Measurements from ENCODE around the gene MBTPS1.

Gene MBTPS1

DNA sequence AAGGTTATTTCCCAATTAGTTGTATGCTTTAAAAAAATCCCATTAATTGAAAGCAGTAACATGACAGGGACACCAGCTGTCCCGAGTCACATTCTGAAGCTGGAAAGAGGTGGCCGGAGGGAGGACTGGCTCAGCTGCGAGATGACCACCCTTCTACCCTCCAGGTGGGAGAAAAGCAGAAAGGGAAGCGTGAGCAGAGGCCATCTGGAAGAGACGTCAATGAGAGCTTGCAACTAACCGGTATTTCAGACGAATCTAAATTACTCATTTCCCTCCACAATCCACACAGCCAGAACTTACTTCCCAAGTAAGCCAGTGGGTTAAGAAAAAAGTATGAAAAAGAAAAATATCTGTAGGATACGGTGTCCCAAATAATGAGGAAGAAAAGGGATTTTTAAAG, 45.6 kb downstream of the MBTPS1 start:
- no peak for DNase-seq

DNA sequence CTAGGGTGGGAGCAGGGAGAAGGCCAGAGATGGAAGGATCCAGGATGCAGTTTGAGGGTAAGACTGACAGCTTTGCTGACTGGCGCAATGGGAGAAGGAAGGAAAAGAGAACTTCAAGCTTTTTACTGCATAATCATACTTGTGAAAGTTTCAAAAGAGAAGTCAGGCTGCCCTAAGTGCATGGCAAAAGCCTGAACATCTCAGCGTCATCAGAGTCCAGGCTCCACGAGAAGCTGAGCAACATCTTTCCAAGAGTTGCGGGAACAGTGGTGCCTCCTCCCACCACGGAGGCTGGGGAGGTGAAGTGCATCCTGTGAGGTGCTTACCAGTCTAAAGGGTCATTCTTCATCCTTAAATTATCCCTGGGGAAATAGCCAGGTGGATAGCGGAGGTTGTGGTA, 47.2 kb downstream of the MBTPS1 start:
- DNase-seq, result no peak

DNA sequence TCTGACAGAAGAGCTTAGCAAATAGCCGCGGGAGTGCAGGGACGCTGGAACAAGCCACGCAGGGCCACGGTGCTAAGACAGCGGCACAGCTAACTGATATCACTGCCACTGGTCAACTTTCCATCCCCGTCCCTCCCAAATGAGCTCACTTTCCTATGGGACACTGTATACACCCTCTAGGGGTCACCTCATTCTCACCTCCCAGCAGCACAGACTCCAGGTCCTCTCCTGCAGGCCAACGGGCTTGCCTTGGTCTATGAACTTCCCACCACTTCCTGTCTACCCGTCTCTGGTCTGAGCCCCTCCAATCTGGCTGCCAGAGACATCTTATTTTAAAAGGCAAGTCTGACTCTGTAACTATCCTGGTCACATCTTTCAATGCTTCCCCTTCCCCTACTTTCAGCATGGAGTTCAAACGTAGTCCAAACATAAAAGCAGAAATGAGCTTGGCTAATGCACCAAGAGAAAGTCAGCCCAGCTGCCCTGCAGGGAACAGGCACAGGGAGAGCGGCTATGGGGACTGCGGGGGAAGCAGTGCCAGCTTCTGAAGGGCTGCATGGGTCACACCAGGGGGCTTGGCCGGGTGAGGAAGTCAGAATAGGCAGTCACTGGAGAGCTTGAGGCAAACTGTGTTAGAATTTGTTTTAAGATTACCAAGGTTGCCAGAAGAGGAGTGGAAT, 47.8 kb downstream of the MBTPS1 start:
- DNase-seq, result no peak

DNA sequence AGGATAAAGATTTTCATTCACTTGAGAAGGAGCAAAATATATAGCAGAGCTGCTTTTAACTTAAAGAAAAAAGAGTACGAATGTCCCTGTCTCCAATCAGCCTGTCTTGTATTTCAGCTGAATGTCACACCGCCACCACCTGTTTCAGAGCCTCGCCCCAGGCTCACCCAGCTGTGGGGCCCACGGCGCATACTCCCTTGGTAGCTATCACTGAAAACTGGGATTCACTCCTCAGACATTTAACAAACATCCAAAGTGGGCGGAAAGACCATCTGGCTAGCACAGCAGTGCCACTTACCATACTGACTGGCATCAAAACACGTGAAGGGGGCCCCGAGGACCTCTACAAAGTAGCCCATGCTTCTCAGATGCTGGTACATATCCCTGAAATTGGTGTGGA, 48.7 kb downstream of the MBTPS1 start:
- DNase-seq, result no peak

DNA sequence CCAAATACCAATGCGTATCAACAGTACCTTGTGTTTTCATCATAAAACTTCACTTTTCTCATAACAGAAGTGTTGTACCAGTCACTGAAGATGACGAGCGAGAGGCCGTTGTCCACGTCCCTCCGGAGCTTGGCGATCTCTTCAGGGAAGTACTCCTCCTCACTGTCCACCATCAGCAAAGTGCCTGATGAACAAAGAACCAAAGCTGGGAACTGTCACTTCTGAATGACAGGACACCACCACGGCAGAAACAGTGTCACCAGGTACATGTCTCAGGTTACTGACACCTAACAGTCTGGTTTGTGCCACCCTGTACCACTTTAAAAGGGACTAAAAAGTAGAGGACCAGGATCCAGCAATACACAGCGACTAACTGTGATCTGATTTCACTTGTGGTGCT, 49.1 kb downstream of the MBTPS1 start:
- DNase-seq, result no peak

DNA sequence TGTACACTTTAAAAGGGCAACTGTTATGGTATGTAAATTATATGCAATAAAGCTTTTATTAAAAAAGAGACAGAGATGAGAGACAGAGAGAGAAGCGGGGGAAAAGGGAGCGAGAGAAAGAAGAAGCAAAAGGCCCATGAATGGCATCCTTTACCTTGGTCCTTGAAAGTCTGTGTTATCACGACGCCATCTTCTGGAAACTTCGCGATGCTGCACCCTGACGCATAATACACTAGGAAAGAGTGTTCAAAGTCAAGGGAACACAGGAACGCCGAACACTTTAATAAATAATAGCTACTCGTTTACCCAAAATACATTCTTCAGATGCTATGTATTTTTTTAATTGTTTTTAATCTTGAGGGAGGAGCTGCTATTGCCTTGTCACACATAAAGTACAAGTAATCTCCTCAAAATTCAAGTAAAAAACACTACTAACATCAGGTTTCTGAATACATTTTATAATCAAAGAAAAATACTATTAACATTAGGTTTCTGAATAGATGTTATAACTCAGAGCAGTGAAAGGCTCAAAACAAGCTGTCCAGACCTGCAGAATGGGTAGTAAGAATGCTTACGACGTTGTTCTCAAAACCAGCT, 51.1 kb downstream of the MBTPS1 start:
- DNase-seq, result peak; percentile 60 to 81

DNA sequence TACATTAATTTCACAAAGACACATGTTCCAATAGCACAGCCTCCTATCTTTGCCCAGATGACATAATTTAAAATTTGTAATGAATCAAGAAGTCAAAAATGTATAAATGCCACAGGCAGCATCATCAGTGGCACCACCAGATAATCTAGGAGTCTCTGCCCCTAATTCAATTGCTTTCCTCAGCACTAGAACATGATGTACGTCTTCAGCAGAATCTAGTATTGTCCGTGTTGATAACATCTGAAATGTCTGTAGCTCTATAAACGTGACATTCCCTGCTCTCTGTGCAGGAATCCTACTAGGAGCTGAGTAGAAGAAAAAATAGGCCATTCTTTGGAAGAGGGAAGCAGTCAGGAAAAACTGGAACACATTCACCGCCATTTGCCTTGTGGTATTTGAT, 52.8 kb downstream of the MBTPS1 start:
- DNase-seq, result no peak

DNA sequence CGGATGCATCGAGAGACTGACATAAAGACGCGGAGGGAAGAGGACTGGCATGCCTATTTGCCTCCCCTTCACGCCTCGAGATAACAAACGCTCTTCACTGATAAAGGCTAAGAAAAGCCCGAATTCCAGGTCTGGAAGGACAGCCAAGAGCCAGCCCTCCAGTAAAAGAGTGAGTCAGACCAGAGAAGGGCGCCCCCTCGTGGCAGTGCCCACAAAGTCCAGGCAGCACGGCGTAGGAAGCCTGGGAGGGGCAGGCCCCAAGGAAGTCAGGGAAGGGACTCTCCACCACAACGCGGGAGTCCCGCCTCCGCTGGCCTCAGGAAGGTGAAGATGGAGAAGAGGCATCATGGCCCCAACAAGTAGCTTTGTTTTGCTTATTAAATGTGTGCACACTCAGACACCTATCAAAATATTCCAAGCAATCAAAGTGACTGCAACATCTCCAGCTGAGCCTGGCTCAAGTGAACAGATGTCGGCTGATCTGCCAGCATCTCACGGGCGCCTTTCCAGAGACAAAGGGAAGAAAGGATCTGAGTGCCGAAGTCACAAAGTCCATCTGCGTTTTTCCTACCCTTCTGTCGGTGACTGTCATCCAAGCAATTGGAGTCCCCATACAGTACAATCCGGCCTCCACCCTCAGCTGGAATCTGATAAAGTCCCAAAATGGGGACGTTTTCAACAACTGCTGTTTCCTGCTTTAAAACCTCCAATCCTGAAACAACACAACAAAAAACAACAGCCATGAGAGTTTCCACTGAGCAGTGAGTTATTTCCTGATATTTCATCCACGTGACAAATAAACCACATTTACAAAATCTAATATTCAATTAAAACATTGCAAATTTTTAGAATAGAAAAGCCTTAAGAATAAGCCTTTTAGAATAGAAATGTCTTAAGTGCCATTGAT, 53.8 kb downstream of the MBTPS1 start:
- DNase-seq, result peak; percentile 63 to 70

DNA sequence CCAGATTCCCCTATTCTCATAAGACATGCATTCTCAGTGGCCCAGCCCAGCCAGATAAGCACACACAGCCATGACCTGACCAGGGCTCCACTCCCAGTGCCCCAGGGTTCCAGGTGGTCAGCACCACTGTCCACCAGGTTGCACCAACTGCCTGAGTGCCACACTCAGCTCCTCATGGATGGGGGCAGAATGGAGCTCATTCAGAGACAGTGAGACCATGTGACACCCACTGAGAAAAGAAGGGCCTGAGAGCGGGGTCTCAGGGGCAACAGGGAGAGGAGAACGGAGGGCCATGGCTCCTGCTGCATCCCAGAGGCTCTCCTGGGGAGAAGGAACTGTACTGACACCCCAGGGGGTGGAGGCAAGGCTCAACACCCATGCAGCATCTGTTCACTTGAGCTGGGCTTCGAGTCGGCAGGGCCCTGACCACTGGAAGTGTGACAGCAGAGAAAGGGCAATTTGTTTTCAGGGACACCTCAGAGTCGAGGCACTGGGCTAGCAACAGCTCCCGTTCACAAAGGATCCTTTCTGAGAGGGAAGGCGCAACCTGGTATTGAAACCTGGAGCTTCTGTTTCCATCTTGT, 55.4 kb downstream of the MBTPS1 start:
- no peak for DNase-seq

DNA sequence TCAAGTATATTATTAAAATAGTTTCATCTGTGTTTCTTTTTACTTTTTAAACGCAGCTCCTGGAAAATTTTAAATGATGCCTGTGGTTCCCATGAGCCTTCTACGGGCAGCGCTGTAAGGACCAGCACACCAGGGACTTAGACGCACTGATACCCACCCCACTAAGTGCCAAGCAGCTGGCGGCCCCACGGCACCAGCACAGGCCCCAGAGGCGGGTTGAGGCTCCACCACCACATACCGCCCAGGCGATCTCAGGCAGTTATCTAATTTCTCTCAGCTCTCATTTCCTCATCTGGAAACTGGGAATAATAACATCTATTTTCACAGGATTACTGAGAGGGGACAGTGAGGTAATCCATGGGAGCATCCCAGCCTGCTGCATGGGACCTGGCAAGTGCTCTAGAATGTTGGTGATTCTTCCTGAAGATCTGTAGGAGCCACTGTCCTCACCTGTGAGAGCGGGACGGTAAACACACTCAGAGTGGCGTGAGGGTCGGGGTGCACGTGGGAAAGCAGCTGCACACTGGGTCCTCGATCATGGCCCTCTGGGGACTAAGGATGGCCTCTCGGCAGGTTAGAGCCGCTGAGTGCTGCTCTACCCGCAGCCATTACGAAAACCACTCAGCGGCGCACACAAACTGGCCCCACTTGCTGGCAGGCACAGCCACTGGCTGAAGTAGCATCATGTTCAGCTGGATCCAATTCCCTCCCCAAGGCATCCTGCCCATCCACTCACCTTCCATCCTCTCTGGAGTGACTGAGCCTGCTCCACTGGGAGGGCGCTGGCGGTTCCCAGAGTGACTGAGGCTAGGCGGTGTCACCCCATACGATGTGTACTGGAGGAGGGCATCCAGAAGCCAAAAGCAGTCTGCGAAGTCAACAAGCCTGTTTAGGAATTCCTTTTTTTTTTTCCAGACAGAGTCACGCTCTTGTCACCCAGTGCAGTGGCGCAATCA, 56.5 kb downstream of the MBTPS1 start:
- no peak for DNase-seq

DNA sequence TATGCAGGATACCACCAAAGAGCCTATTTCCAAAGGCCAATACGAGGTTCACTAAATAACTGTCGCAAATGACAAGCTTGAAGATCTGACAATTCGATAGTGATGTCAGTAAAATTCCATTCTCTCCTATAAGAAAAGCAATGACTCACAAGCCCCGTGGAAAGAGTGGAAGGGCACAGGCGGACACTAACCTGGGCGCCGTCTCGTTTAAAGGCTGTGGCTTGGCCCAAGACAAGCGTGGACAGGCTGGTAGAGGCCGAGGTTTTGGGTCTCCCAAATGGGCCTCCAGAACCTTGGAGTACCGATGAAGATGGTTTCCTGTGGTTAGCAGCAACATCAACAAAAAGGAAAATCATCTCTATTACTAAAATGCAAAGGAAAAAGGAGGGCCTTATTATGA, 57.6 kb downstream of the MBTPS1 start:
- DNase-seq, result no peak

DNA sequence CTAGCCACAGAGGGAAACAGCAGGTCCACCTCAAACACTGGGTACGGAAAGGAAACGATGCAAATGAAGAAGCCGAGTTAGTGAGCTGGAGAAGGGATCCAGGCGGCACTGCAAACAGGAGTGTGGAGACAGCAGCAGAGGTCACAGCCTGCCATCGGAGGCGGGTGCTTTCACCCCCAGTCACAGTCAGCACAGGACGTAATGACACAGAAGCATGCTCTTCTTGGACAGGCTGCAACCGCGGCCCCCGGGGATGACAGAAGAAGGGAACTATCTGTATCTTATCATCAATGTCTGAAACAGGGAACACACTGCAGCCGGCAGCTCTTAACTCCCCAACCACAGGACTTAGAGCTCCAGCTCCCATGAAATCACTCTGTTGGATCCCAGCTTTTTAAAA, 58.1 kb downstream of the MBTPS1 start:
- DNase-seq, result no peak

DNA sequence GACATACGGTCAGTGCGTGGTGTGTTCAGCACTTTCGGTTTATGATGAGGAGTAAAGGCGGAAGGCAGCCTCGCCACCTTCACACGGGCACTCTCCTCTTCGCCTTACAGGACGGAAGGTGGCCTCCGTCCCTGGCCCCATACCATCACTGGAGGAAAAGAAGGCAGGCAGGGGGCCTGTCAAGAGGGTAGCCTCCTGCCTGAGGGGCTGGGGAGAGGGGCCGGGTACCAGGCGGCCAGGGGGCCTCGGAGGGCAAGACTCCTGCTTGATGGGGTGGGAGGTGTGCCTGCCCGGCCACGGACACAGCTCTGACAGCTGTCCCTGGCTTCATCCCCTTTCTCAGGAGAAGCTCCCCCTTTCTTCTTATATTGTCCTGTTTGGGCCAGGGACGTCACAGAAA, 58.5 kb downstream of the MBTPS1 start:
- DNase-seq, result no peak

DNA sequence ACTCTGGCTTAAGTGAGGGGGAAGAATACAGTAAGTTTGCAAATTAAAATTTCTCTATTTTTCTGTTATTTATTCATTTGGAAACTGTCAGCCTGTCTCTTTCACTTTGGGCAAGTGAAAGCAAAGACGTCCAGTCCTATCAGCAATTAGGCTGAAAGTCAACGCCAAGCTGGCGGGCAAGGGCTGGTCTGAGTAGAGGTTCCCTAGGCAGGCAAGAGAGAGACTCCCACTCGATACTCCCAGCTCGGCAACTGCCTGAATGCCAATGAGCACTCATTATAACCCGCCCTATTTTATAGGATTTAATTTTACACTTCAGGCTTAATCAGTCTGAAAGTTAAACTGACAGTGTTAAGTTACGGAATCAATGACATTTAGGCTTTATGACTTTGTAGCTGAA, 59.8 kb downstream of the MBTPS1 start:
- DNase-seq, result no peak

DNA sequence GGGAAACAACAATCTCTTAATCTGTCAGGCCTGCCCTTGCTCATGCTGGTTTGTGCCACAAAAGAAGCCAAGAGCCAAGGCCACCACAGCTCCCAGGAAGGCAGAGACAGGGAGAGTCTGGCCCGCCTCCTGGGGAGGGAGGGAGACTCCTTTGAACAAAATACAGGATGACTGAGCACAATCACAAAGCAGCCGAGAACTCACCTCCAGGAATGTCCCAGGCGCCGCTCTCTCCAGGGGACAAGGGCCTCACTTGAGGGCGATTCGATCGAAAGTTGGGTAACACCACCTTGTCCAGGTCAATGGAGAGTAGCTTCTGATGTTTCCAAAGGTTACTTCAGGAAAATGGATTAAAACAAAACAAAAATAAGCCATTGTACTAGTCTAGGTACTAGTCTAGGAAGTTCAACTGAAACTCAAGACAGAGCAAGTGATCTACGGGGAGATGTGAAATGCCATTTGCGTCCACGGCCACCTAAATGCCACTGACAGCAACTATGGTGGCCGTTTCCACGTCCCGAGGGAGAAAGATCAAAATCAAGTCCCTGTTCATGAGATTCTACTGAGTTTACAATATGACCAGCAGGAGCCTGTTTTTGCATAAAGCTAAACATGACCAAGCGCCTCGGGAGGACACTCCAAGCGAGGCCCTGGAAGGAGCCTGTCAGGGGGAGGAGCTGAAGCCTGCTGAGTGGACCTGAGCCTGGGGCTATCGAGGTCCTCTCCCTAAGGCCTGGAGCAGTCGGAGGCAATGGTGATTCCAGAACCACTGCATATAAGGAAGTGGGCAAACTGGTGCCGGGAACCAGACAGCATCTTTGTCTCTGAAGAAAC, 60.7 kb downstream of the MBTPS1 start:
- DNase-seq, result no peak

DNA sequence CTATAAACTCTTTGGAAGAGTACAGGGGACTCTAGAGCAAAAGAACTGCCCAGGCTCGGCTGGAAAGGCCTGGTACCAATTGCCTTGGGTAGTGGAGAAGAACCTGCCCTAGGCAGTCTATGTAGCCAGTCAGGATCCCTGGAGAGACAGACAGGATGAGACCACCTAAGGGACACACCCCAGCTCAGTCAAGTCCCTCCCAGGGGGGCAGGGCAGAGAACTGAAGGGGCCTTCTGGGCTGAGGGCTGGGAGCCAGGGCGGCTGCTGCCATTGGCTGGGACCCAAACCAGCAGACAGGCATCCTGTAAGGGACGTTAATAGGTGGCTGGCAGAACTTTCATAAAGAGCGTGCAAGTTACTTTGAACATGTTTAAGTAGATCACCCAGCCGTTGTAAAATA, 61.4 kb downstream of the MBTPS1 start:
- no peak for DNase-seq

DNA sequence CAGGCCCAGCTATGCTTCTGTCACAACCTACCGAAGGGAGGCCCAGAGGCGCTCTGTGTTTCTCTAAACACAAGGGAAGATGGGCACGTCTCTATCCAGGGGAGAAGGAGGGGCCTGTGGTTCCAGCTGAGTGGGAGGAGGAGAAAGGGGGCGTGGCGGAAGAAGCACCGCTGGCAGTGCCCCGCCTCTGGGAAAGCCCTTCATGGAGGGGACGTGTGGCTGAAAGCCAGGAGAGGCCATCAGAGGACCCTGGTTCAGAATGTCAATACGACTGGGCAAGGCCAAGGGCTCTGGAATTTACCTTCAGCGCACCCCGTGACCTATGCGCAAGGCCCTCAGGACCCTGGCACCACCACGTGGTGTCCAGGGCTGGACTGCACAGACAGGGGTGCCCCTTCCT, 61.8 kb downstream of the MBTPS1 start:
- DNase-seq, result no peak

DNA sequence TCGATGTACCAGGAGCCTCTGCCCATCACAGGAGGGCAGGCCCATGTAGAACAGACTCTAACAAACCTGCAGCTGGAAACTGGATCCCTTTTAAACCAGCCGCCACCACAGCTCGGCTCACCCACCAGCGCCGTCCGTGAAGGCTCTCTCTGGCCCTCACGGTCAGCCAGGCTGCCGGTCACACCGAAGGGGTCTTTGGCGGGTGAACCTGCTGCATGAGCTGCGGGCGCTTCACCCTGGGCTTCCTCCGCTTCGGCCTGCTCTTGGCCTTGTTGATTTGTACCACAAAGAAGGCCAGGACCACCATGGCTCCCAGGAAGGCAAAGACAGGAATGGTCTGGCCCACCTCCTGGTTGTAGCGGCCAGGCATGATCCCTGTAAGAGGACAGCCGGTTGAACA, 62.5 kb downstream of the MBTPS1 start:
- no peak for DNase-seq

DNA sequence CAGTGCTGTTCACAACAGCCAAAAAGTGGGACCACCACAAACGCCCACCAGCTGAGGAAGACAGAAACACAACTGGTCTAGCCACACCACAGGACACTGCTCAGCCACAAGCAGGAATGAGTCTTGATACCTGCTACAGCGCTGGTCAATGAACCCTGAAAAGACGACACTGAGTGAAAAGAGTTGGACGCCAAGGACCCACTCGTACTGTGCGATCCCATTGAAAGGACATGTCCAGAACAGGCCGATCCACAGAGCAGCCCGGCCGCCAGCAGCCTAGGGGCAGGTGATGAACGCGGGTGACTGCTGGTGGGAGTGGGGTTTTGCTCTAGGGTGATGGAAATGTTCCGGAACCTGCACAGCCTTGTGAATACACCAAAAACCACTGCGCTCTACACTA, 63.5 kb downstream of the MBTPS1 start:
- no peak for DNase-seq

DNA sequence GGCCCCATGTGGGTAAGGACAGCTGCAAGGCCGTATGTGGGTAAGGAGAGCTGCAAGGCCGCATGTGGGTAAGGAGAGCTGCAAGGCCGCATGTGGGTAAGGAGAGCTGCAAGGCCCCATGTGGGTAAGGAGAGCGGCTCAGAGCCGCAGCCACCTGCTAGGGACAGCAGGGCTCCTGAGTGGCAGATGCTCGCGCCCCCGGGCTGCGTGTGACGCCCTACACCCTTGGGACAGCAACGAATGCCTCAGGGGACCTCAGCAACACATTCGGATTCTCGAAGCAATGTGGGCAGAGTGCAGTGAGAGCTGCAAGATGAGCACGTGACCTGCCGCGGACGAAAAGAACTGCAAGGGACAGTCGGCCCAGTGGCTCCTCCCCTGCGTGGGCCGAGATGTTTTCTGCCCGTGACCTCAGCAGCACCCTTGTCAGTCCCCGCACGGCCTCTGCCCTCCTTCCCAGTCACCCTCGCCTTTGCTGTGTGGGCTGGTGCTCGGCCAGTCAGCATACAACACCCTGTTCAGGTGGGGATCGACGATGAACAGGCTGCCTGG, 64.6 kb downstream of the MBTPS1 start:
- no peak for DNase-seq

DNA sequence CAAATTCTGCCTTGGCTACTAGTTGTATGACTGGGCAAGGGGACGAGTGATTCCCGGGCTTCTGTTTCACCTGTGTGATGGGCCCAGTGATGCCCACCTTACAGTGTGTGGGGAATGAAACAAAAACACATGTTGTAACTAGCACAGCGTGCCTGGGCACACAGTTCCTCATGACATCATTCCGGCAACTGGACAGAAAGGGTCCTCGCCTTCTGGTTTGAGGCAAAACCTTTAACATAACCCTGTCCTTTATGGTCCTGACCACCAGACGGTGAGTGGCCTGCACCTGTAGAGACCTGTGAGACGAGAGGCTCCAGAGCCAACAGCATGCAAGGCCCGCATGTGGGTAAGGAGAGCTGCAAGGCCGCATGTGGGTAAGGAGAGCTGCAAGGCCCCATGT, 66.4 kb downstream of the MBTPS1 start:
- no peak for DNase-seq

Measured in Kasumi-1 (cell line).